ENCODE results near the gene ANKRD49. TPM values are rescaled to one million over a fixed set of nuclear protein-coding genes. Genes with fewer than 3 reads are reported as not detected.

ANKRD49 gene
- total and polyA plus RNA-seq, 2 of the 4 experiments (the other 2 are of a cell fraction) = 7.2 to 10.4 TPM

- no peaks in the 10 kb centered on the region for H3K9me3 ChIP-seq (ENCODE audit: control insufficient read depth, insufficient read depth, low read length)
- no peak overlapping the region for H2AK9ac ChIP-seq (replicated peaks; ENCODE audit: low read depth, low read length, poor library complexity)
- H3K9me1 ChIP-seq (ENCODE audit: insufficient read depth, low read length) = no peaks in the 10 kb centered on the region
- no peak overlapping the region for H3K4me3 ChIP-seq (ENCODE audit: insufficient read depth, low read depth, low read length)
- no peak overlapping the region for H4K8ac ChIP-seq (ENCODE audit: low read depth in 2 of 2, low read length in 2 of 2)
- no CpG with 5 or more reads among the region's 2 CpGs for WGBS, 2 experiments (ENCODE audit: extremely low coverage in 2 of 2, insufficient read length in 1 of 2)
- intact Hi-C loops (cut with micrococcal nuclease) = no loop called here
- no TSS peak for BruUV-seq (replicated peaks)
- no peak overlapping the region for H3K18ac ChIP-seq (ENCODE audit: low read depth, low read length)
- no peak overlapping the region for H2AK5ac ChIP-seq (ENCODE audit: low read depth, low read length)
- no peak overlapping the region for H3K4ac ChIP-seq (ENCODE audit: low read depth, low read length)
- DNase-seq (no peak), ATAC-seq (ENCODE audit: low read depth) (no peak)
- peaks cover 8% of the 10 kb centered on the region for H3K27me3 ChIP-seq (ENCODE audit: control insufficient read depth, insufficient read depth, low read length)
- ChIA-PET CTCF (interaction anchor here (1.1 kb wide), 2 partner anchors 8 to 618 kb away, joined by 4 read pairs; no protein-coding TSS in a partner anchor), POLR2A (ENCODE audit: unreplicated experiment) (no interaction called here)
- no peak overlapping the region for H3K23ac ChIP-seq (ENCODE audit: low read depth, low read length)
- no peak overlapping the region for H2BK20ac ChIP-seq (ENCODE audit: low read depth, low read length)
- H3K36me3 ChIP-seq (ENCODE audit: control insufficient read depth, insufficient read depth, low read length) = no peaks in the 10 kb centered on the region
- no peak overlapping the region for H4K91ac ChIP-seq (ENCODE audit: insufficient read depth, low read depth, low read length)
- no peak overlapping the region for H2AFZ ChIP-seq (replicated peaks; ENCODE audit: low read length, poor library complexity)
- H3K4me2 ChIP-seq (ENCODE audit: low read depth, low read length) = no peak overlapping the region
- H3K79me1 ChIP-seq (ENCODE audit: low read depth in 1 of 2, low read length in 2 of 2) = no peaks in the 10 kb centered on the region
- no peaks in the 10 kb centered on the region for H4K20me1 ChIP-seq (ENCODE audit: insufficient read depth, low read length)
- peaks cover 2% of the 10 kb centered on the region; the same call in 1 of the 2 replicates for H3K4me1 ChIP-seq (ENCODE audit: control insufficient read depth, insufficient read depth, low read length)
- TF ChIP-seq POLR2A (IDR thresholded peaks at IDR 0.05; ENCODE audit: low read depth, low read length) = no peak
- no peak for TF ChIP-seq USF2 (IDR thresholded peaks at IDR 0.05; ENCODE audit: low read depth, low read length)
- TF ChIP-seq CTCF (conservative IDR thresholded peaks at IDR 0.05; ENCODE audit: low read depth, low read length) = no peak
- TF ChIP-seq RCOR1 (IDR thresholded peaks at IDR 0.05; ENCODE audit: insufficient replicate concordance, low read length) = no peak
- TF ChIP-seq ELK1 (IDR thresholded peaks at IDR 0.05; ENCODE audit: borderline replicate concordance, low read depth, low read length) = no peak
- no peak for TF ChIP-seq CEBPB (IDR thresholded peaks at IDR 0.05; ENCODE audit: low read depth, low read length)
- no peak for TF ChIP-seq SMC3 (IDR thresholded peaks at IDR 0.05; ENCODE audit: low read depth, low read length)
- TF ChIP-seq MXI1 (IDR thresholded peaks at IDR 0.05; ENCODE audit: borderline replicate concordance, low read depth, low read length) = no peak
- TF ChIP-seq FOS (IDR thresholded peaks at IDR 0.05; ENCODE audit: low read depth, low read length) = no peak
- TF ChIP-seq RAD21 (IDR thresholded peaks at IDR 0.05; ENCODE audit: low read length) = no peak
- no peak for TF ChIP-seq RFX5 (IDR thresholded peaks at IDR 0.05; ENCODE audit: low read depth, low read length)
- TF ChIP-seq CHD1 (IDR thresholded peaks at IDR 0.05; ENCODE audit: low read depth, low read length) = no peak
- TF ChIP-seq MAFK (IDR thresholded peaks at IDR 0.05; ENCODE audit: low read depth, low read length) = no peak
- no peak for TF ChIP-seq BHLHE40 (IDR thresholded peaks at IDR 0.05; ENCODE audit: low read depth, low read length)
- H3K9ac ChIP-seq (ENCODE audit: low read depth, low read length) = no peak overlapping the region
- no peak overlapping the region for H4K5ac ChIP-seq (ENCODE audit: low read depth, low read length)
- no peak overlapping the region for H3K56ac ChIP-seq (ENCODE audit: extremely low read depth, insufficient read depth, low read length)
- in situ Hi-C loops (cut with MboI; ENCODE audit: low sequenced_read_pairs) = no loop called here
- H2BK15ac ChIP-seq (ENCODE audit: low read depth, low read length) = no peak overlapping the region
- H2BK120ac ChIP-seq (ENCODE audit: low read depth, low read length) = no peak overlapping the region
- H2BK5ac ChIP-seq (ENCODE audit: low read depth, low read length, poor library complexity, severe bottlenecking) = no peak overlapping the region
- no peak overlapping the region for H3K27ac ChIP-seq (ENCODE audit: insufficient read depth, low read length)
- no peak overlapping the region for H3K14ac ChIP-seq (replicated peaks; ENCODE audit: low read depth, low read length)
- dilution Hi-C loops (cut with HindIII; ENCODE audit: low sequenced_read_pairs, unreplicated experiment) = no loop called here
Measured at GRCh38 chr11:94513091-94513490, 19.3 kb downstream of the ANKRD49 start.

Data from IMR-90 (cell line).